Stimulated activated CD4-positive, alpha-beta T cell treated with anti-CD3 and anti-CD28 coated beads, Interleukin-15, amount 100 ng/mL, for 1 hour (primary cell): ENCODE measurements around the gene EFCAB5.
"Not testable (repeated sequence)": the region's sequence is repeated elsewhere in the genome, so short reads cannot be mapped to it uniquely, and the experiment has no call there.

ENCODE experiments used
- DNase-seq, 2 donors: peaks; one replicate each; pipeline ENCODE4 v3.0.0-alpha.2; 2020; ENCODE audit warnings: low read depth in 1 of 2, low spot score in 1 of 2

Gene EFCAB5

GRCh38 chr17:30002088-30002487, 60.7 kb downstream of the EFCAB5 start:
- no peak for DNase-seq

DNA sequence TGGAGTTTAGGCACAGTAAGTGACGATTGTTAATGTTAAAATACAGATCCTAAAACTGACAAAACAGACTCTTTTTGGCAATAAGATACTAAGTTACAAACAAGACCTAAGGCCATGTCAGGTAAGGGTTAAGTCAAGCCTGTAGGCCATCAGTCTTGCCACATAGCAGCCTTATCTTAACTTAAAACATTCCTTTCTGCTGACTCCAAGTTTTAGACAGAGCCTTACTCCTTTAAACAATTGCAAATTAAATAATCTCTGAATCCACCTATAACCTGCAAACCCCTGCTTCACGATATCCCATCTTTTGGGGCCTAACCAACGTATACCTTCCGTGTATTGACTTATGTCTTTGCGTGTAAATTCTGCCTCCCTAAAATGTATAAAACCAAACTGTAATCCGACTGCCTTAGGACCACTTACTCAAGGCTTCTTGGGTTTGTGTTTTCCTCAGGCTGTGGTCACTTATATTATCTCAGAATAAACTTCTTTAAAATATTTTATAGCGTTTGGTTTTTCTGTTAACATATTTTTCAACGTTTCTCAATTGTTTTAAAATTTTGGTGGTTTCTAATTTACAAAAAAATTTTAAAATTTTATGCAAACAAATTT, 64.4 kb downstream of the EFCAB5 start:
- no peak for DNase-seq

DNA sequence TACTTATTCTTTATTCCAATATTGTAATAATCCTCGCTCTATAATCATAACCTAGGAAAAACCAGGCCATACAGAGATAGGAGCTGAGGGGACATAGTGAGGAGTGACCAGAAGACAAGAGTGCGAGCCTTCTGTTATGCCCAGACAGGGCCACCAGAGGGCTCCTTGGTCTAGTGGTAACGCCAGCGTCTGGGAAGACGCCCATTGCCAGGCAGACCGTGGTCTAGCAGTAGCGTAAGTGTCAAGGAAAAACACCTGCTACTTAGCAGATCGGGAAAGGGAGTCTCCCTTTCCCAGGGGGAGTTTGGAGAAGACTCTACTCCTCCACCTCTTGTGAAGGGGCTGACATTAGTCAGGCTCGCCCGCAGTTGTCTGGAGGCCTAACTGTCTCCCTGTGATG, 70.5 kb downstream of the EFCAB5 start:
- DNase-seq = not testable (repeated sequence)

DNA sequence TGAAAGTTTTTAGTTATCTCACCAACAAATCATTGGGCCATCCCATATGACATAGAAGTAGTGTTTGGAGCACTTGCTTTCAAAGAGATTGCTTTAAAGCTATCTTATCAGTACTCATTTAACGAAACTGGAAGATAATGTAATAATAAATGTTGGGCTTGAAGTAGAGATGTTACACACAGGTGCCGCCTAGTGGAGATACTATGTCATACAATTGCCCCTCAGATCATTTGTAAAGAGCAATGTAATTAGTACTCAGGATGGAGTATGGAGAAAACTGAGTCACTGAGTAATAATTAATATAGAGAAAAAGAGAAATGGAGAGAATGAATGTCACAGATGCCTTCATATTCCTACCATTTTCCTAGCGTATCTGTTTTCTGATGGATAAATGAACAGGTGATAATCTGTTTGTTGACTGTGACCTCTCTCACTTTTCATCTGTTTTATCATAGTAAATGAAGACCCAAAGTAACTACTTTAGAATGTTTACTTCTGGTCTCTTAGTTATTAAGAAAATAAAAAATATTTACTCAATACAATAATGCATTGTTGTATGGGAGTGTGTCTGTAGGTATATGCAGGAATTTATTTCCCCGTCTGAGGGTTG, 80.4 kb downstream of the EFCAB5 start:
- no peak for DNase-seq

DNA sequence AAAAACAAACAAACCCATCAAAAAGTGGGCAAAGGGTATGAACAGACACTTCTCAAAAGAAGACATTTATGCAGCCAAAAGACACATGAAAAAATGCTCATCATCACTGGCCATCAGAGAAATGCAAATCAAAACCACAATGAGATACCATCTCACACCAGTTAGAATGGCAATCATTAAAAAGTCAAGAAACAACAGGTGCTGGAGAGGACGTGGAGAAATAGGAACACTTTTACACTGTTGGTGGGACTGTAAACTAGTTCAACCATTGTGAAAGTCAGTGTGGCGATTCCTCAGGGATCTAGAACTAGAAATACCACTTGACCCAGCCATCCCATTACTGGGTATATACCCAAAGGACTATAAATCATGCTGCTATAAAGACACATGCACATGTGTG, 83.9 kb downstream of the EFCAB5 start:
- not testable (repeated sequence) for DNase-seq

DNA sequence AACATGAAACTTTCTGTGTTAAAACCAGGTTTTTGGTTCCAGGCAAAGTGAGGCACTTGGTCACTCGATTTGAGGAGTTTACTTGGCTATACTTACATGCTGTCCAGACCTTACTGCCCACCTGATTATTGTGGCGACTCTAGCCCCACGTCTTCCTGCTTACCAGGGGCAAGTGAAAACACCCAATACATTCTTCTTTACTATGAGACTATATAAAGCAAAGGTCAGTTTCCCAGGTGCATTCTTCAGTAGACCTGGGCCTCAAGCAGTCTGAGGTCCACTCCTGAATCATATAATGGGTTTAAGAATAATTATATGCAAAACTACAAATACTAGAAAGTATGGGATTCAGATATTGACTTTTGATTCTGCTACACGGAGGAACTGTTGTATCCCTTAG, 86.2 kb downstream of the EFCAB5 start:
- DNase-seq = no peak

- DNase-seq = no peak
Measured at GRCh38 chr17:30031214-30031869, 89.9 kb downstream of the EFCAB5 start.

DNA sequence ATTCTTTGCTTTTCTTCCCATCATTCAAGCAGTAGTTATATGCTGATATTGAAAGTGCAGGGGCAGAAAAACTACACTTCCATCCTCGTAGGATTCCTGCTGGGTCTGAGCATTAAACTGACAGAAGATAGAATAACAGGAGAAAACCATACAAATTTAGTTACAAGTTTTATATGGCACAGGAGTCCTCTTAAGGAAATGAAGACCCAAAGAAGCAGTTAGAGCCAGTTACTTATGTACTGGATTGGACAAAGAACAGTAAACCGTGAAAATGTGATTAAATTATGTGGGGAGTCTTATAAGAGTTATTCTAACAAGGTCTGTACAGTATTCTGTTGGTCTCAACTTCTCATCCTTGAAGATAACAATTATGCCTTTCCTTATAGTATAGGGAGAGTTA, 93.9 kb downstream of the EFCAB5 start:
- DNase-seq = no peak

- DNase-seq = not testable (repeated sequence)
Measured at GRCh38 chr17:30040719-30041518, 99.5 kb downstream of the EFCAB5 start.

DNA sequence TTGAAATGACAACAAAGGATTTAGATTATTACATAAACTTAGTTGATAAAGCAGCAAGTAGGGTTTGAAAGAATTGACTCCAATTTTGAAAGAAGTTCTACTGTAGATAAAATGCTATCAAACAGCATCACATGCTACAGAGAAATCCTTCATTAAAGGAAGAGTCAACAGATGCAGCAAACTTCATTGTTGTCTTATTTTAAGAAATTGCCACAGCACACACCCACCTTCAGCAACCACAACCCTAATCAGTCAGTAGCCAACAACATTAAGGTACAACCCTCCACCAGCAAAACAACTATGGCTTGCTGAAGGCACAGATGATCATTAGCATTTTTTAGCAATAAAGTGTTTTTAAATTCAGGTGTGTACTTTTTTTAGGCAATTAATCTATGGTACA, 100.1 kb downstream of the EFCAB5 start:
- DNase-seq = no peak

GRCh38 chr17:30062372-30062771, 120.9 kb downstream of the EFCAB5 start:
- no peak for DNase-seq

DNA sequence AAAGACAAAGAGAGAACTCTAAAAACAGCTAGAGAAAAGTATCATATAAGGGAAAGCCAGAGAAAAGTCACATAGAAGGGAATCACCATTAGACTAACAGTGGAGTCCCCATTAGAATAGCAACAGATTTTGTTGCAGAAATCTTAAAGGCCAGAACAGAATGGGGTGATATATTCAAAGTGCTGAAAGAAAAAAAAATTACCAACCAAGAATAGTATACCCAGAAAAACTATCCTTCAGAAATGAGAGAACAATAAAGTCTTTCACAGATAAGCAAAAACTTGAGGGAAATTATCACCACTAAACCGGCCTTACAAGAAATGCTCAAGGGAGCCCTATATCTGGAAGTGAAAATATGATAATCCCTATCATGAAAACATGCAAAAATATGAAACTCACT, 123.3 kb downstream of the EFCAB5 start:
- DNase-seq = no peak

DNA sequence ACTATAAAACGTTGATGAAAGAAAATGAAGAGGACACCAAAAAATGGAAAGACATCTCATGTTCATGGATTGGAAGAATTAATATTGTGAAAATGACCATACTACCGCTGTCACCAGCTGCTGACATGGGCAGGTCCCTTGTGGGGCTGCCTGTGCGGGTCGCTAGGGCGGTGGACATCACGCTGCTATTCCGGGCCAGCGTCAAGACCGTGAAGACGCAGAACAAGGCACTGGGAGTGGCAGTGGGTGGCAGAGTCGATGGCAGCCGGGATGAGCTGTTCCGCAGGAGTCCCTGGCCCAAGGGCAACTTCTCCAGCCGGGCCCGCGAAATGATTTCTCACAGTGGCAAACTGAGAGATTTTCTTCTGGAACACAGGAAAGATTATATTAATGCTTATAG, 127.0 kb downstream of the EFCAB5 start:
- no peak for DNase-seq

DNA sequence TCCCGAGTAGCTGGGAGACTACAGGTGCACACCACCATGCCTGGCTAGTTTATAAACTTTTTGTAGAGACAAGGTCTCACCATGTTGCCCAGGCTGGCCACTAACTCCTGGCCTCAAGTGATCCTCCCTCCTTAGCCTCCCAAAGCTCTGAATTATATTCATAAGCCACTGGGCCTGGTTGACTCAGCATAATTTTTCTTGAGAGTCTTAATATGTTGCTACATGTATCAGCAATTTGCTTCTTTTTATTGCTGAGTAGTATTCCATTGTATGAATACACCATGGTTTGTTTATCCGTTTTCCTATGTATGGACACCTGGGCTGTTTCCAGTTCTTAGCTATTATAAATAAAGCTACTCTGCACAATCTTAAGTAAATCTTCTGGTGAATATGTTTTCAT, 132.8 kb downstream of the EFCAB5 start:
- DNase-seq = no peak

- no peak for DNase-seq
Measured at GRCh38 chr17:30074730-30075129, 133.3 kb downstream of the EFCAB5 start.

DNA sequence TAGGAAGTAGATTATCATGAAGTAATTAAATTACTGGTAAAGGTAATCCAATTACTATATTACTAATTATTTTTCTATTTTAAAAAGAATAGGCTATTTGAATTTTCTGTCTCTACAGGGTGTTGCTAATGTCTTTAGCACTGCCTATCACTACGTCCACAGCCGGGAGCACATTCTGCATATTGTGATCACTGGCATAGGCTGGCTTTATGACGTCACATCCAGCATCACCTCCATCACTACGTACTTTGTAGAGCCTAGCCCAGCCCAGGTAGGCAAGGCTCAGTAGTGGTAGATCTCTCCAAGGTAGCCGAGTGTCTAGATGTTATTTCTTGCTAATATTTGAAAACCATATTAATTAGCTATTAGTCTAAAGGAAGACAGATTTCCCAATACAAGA, 141.3 kb downstream of the EFCAB5 start:
- DNase-seq = no peak

GRCh38 chr17:30084788-30085187, 143.4 kb downstream of the EFCAB5 start:
- DNase-seq = no peak

GRCh38 chr17:30086896-30087295, 145.5 kb downstream of the EFCAB5 start:
- DNase-seq = no peak

GRCh38 chr17:30087431-30087830, 146.0 kb downstream of the EFCAB5 start:
- not testable (repeated sequence) for DNase-seq

GRCh38 chr17:30091121-30091670, 149.8 kb downstream of the EFCAB5 start:
- no peak for DNase-seq

- DNase-seq = no peak
Measured at GRCh38 chr17:30091771-30092170, 150.3 kb downstream of the EFCAB5 start.

DNA sequence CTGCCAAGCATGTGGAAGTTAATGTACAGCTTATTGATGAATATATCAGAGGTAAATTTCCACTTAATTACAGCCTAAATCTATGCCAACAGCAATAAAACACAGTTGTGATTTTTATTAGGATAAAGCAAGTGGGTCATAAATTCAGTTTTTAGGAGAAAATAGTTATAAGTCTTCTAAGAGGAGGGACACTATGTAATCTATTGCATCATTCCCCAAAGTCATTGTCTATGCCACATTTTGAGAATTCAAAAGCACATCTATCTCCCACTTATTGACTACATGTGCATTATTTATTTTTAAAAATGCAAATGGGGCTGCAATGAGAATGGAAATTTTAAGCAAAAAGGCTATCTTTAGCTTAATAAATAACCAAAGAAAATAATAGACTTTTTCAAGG, 151.5 kb downstream of the EFCAB5 start:
- DNase-seq = no peak
